T follicular helper cell (primary cell): ENCODE data around the gene OR2T33.
"Not testable (repeated sequence)": the region's sequence is repeated elsewhere in the genome, so short reads cannot be mapped to it uniquely, and the experiment has no call there.

Experiments used
- DNase-seq: peaks from one replicate; pipeline ENCODE4 v3.0.0-alpha.2; 2020; ENCODE audit warnings: low read depth
- total RNA-seq, 2 experiments: gene quantifications; one replicate each; lab custom pipeline; 2026; lab: John Stamatoyannopoulos, UW

The OR2T33 gene
- 0 reads per million in 2 experiments for total RNA-seq

- DNase-seq: no peak
Measured at GRCh38 chr1:248277876-248278275, at the start of gene OR2T33. TSS of gene OR2T33 (minus strand) at chr1:248277976. CDS start at chr1:248273814, 4,162 bp downstream.

GRCh38 chr1:248324468-248324867 is 46.7 kb upstream of the OR2T33 start, which contains the start of gene OR2M7:
TSS of gene OR2M7 (minus strand) at chr1:248324568. CDS start at chr1:248324568, 0 bp downstream.
- DNase-seq: no peak

- no peak for DNase-seq
Measured at GRCh38 chr1:248316796-248317195, 39.0 kb upstream of the OR2T33 start.

GRCh38 chr1:248306740-248307139 is 29.0 kb upstream of the OR2T33 start:
- DNase-seq: not testable (repeated sequence)

GRCh38 chr1:248306103-248306502 is 28.3 kb upstream of the OR2T33 start:
- no peak for DNase-seq

- not testable (repeated sequence) for DNase-seq
Measured at GRCh38 chr1:248305672-248306071, 27.9 kb upstream of the OR2T33 start.

GRCh38 chr1:248303324-248303723 is 25.5 kb upstream of the OR2T33 start, which contains the start of gene OR2T12:
TSS of gene OR2T12 (minus strand) at chr1:248303424. CDS start at chr1:248295578, 7,846 bp downstream.
- DNase-seq: no peak

GRCh38 chr1:248288391-248288790 is 10.6 kb upstream of the OR2T33 start:
- DNase-seq: no peak

GRCh38 chr1:248273225-248273624 is 4.6 kb downstream of the OR2T33 start:
- DNase-seq: not testable (repeated sequence)

GRCh38 chr1:248268178-248268577 is 9.6 kb downstream of the OR2T33 start:
- DNase-seq: no peak

GRCh38 chr1:248259309-248259708 is 18.5 kb downstream of the OR2T33 start:
- not testable (repeated sequence) for DNase-seq

GRCh38 chr1:248243204-248243603 is 34.6 kb downstream of the OR2T33 start:
- DNase-seq: no peak

GRCh38 chr1:248239478-248239877 is 38.3 kb downstream of the OR2T33 start:
- DNase-seq: no peak

GRCh38 chr1:248231117-248231516 is 46.7 kb downstream of the OR2T33 start, which contains the start of gene OR2M4:
TSS of gene OR2M4 (plus strand) at chr1:248231417. CDS start at chr1:248238929, 7,512 bp downstream.
- DNase-seq: no peak

- no peak for DNase-seq
Measured at GRCh38 chr1:248229360-248229908, 48.3 kb downstream of the OR2T33 start.

GRCh38 chr1:248225537-248225936 is 52.2 kb downstream of the OR2T33 start:
- no peak for DNase-seq
